Immature natural killer cell (primary cell): ENCODE measurements around the gene FUCA2. TPM values are rescaled to one million over a fixed set of nuclear protein-coding genes. Genes with fewer than 3 reads are reported as not detected.

ENCODE experiments used
- DNase-seq, 3 donors: peaks; one replicate each; pipeline ENCODE4 v3.0.0; 2022; ENCODE audit warnings: mixed read lengths in 1 of 3
- H3K27ac Mint-ChIP-seq, 6 donors: one replicate each; pipeline ENCODE4 v1.8.0; 2020; ENCODE audit warnings: mixed read lengths in 6 of 6, mild to moderate bottlenecking in 5 of 6, inconsistent platforms in 4 of 6, moderate library complexity in 3 of 6
- H3K27me3 Mint-ChIP-seq, 3 donors: one replicate each; pipeline ENCODE4 v1.8.0; 2020 to 2021; ENCODE audit warnings: low read depth in 3 of 3, mild to moderate bottlenecking in 3 of 3, mixed read lengths in 3 of 3, moderate library complexity in 3 of 3, inconsistent platforms in 1 of 3
- H3K36me3 Mint-ChIP-seq, 3 donors: one replicate each; pipeline ENCODE4 v1.8.0; 2020; ENCODE audit warnings: mixed read lengths in 3 of 3, inconsistent platforms in 2 of 3, mild to moderate bottlenecking in 2 of 3
- H3K4me1 Mint-ChIP-seq, 2 donors: one replicate each; pipeline ENCODE4 v1.8.0; 2020; ENCODE audit warnings: inconsistent platforms in 2 of 2, mild to moderate bottlenecking in 2 of 2, mixed read lengths in 2 of 2, moderate library complexity in 1 of 2
- H3K4me3 Mint-ChIP-seq, 5 donors: one replicate each; pipeline ENCODE4 v1.8.0; 2020; ENCODE audit warnings: mild to moderate bottlenecking in 5 of 5, mixed read lengths in 5 of 5, inconsistent platforms in 3 of 5, moderate library complexity in 3 of 5
- H3K9me3 Mint-ChIP-seq, 6 donors: one replicate each; pipeline ENCODE4 v1.8.0; 2020; ENCODE audit warnings: mild to moderate bottlenecking in 6 of 6, mixed read lengths in 6 of 6, inconsistent platforms in 4 of 6, moderate library complexity in 3 of 6
- polyA plus RNA-seq, 3 donors: library from polyadenylated mRNA; unstranded; fragments of 300-500 nt; fragmentation: Illumina TruSeq; gene quantifications; one replicate each; pipeline ENCODE4 v1.2.3, GENCODE V29; 2021

The FUCA2 gene, protein sequence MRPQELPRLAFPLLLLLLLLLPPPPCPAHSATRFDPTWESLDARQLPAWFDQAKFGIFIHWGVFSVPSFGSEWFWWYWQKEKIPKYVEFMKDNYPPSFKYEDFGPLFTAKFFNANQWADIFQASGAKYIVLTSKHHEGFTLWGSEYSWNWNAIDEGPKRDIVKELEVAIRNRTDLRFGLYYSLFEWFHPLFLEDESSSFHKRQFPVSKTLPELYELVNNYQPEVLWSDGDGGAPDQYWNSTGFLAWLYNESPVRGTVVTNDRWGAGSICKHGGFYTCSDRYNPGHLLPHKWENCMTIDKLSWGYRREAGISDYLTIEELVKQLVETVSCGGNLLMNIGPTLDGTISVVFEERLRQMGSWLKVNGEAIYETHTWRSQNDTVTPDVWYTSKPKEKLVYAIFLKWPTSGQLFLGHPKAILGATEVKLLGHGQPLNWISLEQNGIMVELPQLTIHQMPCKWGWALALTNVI
- 10 to 100 TPM; 31.9 to 51.2 (median 33.3) TPM for polyA plus RNA-seq

DNA sequence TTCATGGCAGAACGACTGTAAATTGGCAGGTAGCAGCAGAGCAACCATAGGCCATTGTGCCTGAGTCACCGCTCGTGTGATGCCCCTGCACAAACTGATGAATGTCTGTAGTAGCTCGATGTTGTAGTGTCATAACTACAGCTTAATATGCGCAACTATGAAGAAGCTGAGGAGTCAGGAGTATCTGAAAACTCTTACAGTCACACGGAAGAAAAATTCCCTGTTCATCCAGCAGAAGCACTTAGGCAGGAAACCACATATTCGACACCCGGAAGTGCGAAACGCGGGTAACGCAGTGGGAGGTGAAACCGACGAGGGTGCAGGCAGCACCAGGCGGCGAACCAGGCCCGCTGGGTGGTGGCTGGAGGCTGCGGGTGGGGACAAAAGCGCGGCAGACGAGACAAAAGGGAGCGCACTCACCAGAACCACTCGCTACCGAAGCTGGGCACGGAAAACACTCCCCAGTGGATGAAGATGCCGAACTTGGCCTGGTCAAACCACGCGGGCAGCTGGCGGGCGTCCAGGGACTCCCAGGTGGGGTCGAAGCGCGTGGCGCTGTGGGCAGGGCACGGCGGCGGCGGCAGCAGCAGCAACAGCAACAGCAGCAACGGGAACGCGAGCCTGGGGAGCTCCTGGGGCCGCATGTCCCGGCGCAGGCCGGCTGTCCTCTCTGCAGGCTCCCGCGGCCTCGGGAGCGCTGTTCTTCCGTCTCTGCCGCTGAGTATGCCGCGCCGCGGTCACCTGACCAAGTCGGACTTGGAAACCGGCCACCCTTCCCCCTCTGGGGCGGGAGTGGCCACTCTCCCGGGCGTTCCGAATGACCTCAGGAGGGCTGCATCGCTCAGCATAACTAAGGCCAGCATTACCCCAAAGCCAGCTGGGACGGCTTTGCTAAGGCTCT lies at the start of gene FUCA2:
Gene FUCA2, minus strand, starts transcription at position 730 of the 901 bp plus-strand sequence. Its CDS starts 86 bp downstream, at position 644.
- Mint-ChIP-seq H3K27ac (peak within 1 kb of the TSS; percentile 85 to 92 (median 89)), H3K4me3 (peak within 1 kb of the TSS; percentile 87 to 96 (median 90))

DNA sequence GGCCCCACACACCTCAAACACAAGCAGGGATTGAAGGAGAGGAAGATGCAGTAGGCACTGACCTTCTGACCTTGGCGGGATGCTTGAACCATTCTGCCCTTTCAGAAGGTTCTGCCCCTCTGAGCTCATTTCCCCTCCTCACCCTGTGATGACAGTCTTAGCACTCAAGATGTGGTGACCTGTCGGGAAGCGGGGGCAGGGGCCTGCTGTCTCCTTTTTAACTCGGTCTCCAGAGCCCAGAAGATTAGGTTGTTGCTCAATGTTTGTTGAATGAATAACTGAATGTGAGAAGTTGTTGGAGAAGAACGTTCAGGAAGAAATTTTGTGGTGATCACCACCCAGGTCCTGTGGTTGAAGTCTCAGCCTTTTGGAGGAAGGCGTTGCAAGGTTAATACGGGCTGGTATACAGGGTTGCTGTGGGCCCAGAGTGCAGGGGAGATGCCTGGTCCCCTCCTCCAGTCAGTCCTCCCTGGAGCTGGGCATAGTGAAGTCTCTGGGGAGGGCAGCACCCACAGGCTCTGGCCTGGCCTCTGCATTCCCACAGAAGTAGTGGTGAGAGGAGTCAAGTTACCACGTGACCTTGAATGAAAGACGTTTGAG lies 49.7 kb upstream of the FUCA2 start:
- H3K4me3 Mint-ChIP-seq, result peak overlapping the region; percentile 6 to 55 (median 50)
- H3K4me1 Mint-ChIP-seq, result peaks cover 31 to 52% of the 10 kb centered on the region in 2 donors
- peaks cover 0 to 2% (median under 1%) of the 10 kb centered on the region in 3 donors for H3K27me3 Mint-ChIP-seq
- H3K27ac Mint-ChIP-seq, result peak overlapping the region in 5 of 6 donors; percentile 14 to 89 (median 86)
- DNase-seq, result no peak
- H3K9me3 Mint-ChIP-seq, result no peaks in the 10 kb centered on the region
- H3K36me3 Mint-ChIP-seq, result peaks cover 0 to 4% (median 4%) of the 10 kb centered on the region in 3 donors

More for the DNA sequence above, at the start of gene FUCA2:
- DNase-seq, result peak; percentile 64 to 72 (median 71)
- Mint-ChIP-seq H3K27me3 (peaks cover 2 to 11% (median 6%) of the 10 kb centered on the region in 3 donors), H3K4me1 (peaks cover 20 to 48% of the 10 kb centered on the region in 2 donors), H3K36me3 (peaks cover 4 to 14% (median 4%) of the 10 kb centered on the region in 3 donors), H3K9me3 (no peaks in the 10 kb centered on the region)

DNA sequence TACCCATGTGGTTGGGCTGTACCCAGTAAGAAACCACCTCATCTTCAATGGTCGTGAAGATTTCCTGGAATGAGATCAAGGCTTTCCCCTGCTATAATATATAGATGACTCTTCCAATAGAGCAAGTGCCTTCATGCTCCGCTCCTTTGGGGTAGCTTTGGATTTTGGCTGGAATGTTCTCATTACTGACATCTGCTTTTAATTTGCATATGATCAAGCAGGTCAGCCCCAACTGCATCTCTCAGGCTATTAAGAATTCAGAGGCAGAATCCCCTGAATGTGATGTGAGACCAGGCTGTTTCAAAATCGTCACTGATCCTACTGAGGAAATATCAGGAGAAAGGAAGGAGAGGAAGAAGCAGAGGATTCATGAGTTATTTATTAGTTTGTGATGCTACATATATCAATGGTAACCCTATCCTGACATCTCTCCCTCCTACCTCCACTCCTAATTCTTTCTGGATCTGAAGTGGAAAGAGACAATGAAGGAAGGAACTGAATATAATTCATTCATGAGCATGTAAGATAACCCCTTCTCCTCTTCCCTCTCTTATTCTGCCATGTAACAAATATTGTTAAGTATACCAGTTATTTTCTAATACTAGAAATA lies 47.6 kb upstream of the FUCA2 start:
- Mint-ChIP-seq H3K4me1 (peaks cover 50 to 73% of the 10 kb centered on the region in 2 donors), H3K27ac (peak overlapping the region in 1 of 6 donors; percentile 57), H3K9me3 (no peaks in the 10 kb centered on the region), H3K27me3 (peaks cover 0 to 2% (median 2%) of the 10 kb centered on the region in 3 donors), H3K36me3 (peaks cover 0 to 4% (median 0%) of the 10 kb centered on the region in 3 donors), H3K4me3 (no peak overlapping the region)
- DNase-seq, result no peak

DNA sequence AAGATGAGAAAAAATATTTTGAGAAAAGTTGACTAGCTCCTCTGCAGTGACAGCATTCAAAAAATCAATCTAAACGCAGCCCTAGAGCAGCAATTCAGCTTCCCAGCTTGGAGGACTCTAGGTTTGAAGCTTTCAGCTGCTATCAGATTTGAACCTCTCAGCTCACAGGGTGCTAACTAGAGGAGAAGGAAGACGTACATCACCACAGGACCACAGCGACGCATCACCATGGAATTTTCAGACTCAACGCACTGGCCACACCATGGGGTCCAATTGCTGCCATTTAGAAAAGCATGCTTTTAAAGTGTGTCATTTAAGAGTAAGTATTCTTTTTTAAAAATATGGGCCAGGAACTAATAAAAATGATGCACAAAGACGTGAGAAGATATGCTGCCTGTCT lies 45.0 kb upstream of the FUCA2 start:
- Mint-ChIP-seq H3K4me3 (peak overlapping the region; percentile 42 to 72 (median 67)), H3K27me3 (peaks cover 0 to 2% (median 2%) of the 10 kb centered on the region in 3 donors), H3K36me3 (no peaks in the 10 kb centered on the region), H3K9me3 (no peaks in the 10 kb centered on the region), H3K27ac (peak overlapping the region; percentile 45 to 92 (median 78)), H3K4me1 (peaks cover 53 to 80% of the 10 kb centered on the region in 2 donors)
- DNase-seq, result no peak

DNA sequence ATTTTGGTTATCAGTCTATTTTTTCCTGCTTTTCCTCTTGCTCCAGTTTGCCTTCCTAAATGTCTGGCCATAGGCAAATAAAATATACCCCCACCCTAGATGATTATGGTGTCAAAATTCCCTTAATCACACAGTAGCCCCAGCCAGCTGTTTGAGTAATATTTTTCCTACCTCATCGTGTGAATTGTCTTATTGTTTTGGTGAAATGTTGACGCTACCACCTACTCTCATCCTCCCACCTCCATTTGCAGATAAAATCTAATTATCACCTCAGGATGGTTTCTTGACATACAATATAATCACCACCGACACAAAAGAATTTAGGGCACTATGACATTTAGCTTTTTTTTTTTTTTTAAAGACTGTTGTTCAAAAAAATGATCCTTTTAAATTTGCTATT lies 44.1 kb upstream of the FUCA2 start:
- DNase-seq, result no peak
- H3K27ac Mint-ChIP-seq, result peak overlapping the region; percentile 29 to 92 (median 58)
- no peaks in the 10 kb centered on the region for H3K36me3 Mint-ChIP-seq
- H3K4me1 Mint-ChIP-seq, result peaks cover 43 to 74% of the 10 kb centered on the region in 2 donors
- H3K27me3 Mint-ChIP-seq, result peaks cover 0 to 2% (median 0%) of the 10 kb centered on the region in 3 donors
- H3K9me3 Mint-ChIP-seq, result no peaks in the 10 kb centered on the region
- H3K4me3 Mint-ChIP-seq, result peak overlapping the region; percentile 52 to 67 (median 60)

DNA sequence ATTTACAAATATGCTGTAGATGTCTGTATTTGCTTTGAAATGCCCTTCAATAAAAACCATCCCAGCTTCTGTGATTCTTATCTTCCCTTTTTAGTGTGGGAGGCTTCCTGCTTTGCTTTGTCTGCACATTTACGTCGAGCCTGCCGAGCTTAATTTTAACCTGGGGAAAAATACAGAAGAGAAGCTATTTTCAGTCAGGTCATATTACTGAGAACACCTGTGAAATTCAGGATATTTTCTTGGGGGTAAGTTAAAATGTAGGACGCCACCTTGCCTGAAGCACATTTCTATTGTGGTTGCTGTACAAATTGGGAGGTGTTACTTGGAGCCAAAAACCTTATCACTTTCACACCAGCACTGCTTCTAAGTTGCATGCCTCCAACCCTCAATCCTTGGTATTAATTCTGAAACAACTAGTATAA lies 43.6 kb upstream of the FUCA2 start:
- Mint-ChIP-seq H3K4me1 (peaks cover 41 to 70% of the 10 kb centered on the region in 2 donors), H3K4me3 (peak overlapping the region; percentile 52 to 67 (median 60)), H3K27me3 (peaks cover 0 to 2% (median 0%) of the 10 kb centered on the region in 3 donors), H3K27ac (peak overlapping the region; percentile 37 to 92 (median 58)), H3K9me3 (no peaks in the 10 kb centered on the region), H3K36me3 (no peaks in the 10 kb centered on the region)
- DNase-seq, result no peak

DNA sequence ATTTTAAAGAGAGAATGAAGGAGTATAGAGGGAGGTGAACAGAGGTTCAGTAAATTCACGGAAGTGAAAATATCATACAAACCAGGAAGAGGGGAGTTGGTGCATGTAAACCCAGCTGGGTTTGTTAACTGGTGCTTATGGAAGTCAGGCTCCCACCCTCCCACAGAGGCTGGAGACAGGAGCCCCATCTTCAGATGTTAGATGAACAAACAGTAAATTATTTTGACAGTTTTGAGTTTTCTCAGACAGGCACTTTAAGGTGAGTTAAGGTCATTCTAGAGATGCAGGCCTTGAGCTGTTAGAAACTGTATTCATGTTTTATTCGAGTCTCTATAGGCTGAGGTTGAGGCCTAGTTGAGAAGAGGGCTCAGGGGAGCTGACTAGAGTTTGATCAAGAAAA lies 41.8 kb upstream of the FUCA2 start:
- DNase-seq, result no peak
- Mint-ChIP-seq H3K27me3 (peaks cover 0 to 2% (median 0%) of the 10 kb centered on the region in 3 donors), H3K27ac (peak overlapping the region in 3 of 6 donors; percentile 4 to 46 (median 13)), H3K4me1 (peaks cover 44 to 67% of the 10 kb centered on the region in 2 donors), H3K36me3 (no peaks in the 10 kb centered on the region), H3K4me3 (no peak overlapping the region), H3K9me3 (no peaks in the 10 kb centered on the region)

DNA sequence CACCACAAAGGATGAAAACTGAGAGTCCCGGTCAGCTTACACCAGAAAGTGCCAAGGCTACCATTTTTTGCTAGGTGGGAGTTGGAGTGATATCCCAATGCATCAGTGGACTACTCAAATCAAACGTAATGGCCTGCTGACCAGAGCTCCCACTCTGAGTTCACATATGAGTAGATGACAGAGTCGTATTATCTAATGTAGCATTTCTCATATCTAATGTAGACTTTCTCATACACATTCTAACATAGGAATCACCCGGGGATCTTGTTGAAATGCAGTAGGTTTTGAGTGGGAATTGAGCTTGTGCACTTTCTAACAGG lies 38.4 kb upstream of the FUCA2 start:
- no peaks in the 10 kb centered on the region for H3K9me3 Mint-ChIP-seq
- no peaks in the 10 kb centered on the region for H3K36me3 Mint-ChIP-seq
- peaks cover 43 to 62% of the 10 kb centered on the region in 2 donors for H3K4me1 Mint-ChIP-seq
- DNase-seq, result no peak
- H3K27ac Mint-ChIP-seq, result no peak overlapping the region
- H3K4me3 Mint-ChIP-seq, result no peak overlapping the region
- peaks cover 0 to 2% (median 0%) of the 10 kb centered on the region in 3 donors for H3K27me3 Mint-ChIP-seq

DNA sequence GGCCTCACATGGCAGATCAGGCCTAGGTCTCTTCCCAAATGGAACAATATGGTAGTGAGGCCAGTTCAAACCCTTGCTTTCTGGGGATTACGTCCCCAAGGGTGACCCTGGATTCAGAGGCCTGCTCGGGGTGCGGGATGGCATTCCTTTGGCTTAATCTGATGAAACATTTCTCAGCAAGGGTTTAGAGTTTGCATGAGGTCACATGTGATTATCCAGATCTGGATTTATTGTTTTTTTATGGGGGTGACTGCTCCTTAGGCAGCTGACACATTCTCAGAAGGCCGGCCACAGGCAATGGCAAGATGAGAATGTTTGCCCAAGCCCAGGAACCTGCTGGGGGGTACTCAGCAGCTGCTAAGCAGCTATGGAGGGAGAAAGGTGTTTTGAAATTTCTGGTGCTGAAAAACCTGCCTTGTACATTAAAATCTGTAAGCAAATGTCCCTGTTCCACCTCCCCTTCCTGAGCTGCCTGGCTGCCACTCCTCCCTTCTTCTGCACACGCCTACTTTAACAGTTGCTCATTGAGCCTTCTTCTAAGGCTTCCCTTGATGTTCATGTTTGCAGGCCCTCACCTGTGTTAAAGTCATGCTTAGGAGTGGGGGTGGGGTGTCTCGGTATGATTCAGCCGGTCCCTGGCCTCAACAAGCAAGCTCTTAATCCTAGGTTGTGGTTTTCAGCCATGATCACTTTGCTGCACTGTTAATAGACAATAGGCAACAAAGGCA lies 37.9 kb upstream of the FUCA2 start:
- Mint-ChIP-seq H3K9me3 (no peaks in the 10 kb centered on the region), H3K4me1 (peaks cover 44 to 62% of the 10 kb centered on the region in 2 donors), H3K4me3 (no peak overlapping the region), H3K36me3 (no peaks in the 10 kb centered on the region), H3K27ac (peak overlapping the region in 1 of 6 donors; percentile 26), H3K27me3 (peaks cover 0 to 3% (median 0%) of the 10 kb centered on the region in 3 donors)
- DNase-seq, result no peak

DNA sequence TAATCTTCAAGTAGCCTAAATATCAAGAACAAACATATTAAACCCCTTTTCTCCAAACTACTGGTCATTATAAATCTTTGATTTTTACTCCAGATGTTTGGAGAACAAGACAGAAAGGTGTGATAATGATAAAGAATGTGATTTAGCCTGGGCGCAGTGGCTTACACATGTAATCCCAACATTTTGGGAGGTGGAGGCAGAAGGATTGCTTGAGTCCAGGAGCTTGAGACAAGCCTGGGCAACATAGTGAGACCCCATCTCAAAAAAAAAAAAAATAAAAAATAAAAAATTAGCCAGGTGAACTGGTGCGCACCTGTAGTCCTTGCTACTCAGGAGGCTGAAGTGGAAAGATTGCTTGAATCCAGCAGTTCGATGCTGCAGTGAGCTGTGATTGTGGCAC lies 35.1 kb upstream of the FUCA2 start:
- H3K4me3 Mint-ChIP-seq, result peak overlapping the region in 2 of 5 donors; percentile 55 to 74
- H3K27me3 Mint-ChIP-seq, result peaks cover 0 to 5% (median 0%) of the 10 kb centered on the region in 3 donors
- peaks cover 0 to 3% (median 0%) of the 10 kb centered on the region in 6 donors for H3K9me3 Mint-ChIP-seq
- H3K4me1 Mint-ChIP-seq, result peaks cover 49 to 65% of the 10 kb centered on the region in 2 donors
- H3K36me3 Mint-ChIP-seq, result no peaks in the 10 kb centered on the region
- peak overlapping the region in 5 of 6 donors; percentile 59 to 92 (median 85) for H3K27ac Mint-ChIP-seq
- no peak for DNase-seq

DNA sequence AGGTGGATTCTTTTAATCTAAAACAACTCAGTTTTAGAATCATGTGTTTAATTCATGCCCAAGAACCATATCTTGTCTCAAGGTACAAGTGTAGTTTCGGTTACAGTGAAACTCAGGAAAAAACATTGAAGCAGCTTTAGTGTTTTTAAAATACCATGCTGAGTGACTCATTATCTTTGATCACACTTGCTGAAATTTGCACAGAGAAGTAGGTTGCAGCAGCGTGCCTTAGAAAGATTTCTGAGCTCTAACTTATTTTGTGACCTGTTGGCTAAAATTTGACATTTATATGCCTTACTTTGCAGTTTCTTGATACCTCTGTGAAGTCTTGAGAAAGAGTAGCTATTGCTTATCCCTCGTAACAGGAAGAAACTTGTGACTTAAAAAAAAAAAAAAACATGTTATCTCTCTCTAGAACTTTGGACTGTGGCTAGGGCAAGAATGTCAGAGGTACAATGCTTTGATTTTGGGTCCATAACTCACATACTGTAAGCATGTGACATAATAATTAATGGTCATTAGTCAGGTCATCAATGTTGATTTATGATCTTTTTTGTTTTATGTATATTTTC lies 34.5 kb upstream of the FUCA2 start:
- peaks cover 0 to 5% (median 0%) of the 10 kb centered on the region in 3 donors for H3K27me3 Mint-ChIP-seq
- H3K36me3 Mint-ChIP-seq, result no peaks in the 10 kb centered on the region
- peaks cover 51 to 64% of the 10 kb centered on the region in 2 donors for H3K4me1 Mint-ChIP-seq
- peak overlapping the region; percentile 55 to 78 (median 64) for H3K4me3 Mint-ChIP-seq
- H3K9me3 Mint-ChIP-seq, result peaks cover 0 to 3% (median 0%) of the 10 kb centered on the region in 6 donors
- H3K27ac Mint-ChIP-seq, result peak overlapping the region; percentile 59 to 92 (median 82)
- DNase-seq, result no peak

DNA sequence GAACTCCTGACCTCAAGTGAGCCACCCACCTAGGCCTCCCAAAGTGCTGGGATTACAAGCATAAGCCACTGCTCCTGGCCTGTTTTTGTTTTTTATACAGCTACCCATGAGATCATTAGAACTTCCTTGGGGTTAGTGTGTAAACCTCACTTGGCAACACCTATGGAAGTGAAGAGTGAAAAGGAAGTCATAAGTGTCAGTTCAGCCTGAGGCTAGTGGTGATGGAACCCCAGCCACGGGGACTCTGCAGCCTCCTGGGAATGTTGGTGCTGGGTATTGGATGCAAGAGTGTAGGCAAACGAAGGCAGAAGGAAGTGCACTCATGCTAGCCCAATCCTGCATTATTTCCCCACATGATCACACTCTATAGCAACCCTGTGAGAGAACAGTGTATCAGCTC lies 33.6 kb upstream of the FUCA2 start:
- H3K4me1 Mint-ChIP-seq, result peaks cover 52 to 69% of the 10 kb centered on the region in 2 donors
- no peaks in the 10 kb centered on the region for H3K36me3 Mint-ChIP-seq
- H3K27ac Mint-ChIP-seq, result peak overlapping the region; percentile 59 to 92 (median 82)
- peak overlapping the region; percentile 55 to 78 (median 64) for H3K4me3 Mint-ChIP-seq
- peaks cover 0 to 5% (median 0%) of the 10 kb centered on the region in 3 donors for H3K27me3 Mint-ChIP-seq
- peaks cover 0 to 3% (median 0%) of the 10 kb centered on the region in 6 donors for H3K9me3 Mint-ChIP-seq
- DNase-seq, result peak in 2 of 3 donors; percentile 27 to 47
